K562 (cell line): Measurements from ENCODE around the gene KRT71. TPM values are rescaled to one million over a fixed set of nuclear protein-coding genes. Genes with fewer than 3 reads are reported as not detected.

Experiments used
- ATAC-seq: fragments of 200-7000 bp; cut with Tn5 transposase; 3 replicates; pipeline ENCODE4 v1.9.1; 2020; ENCODE audit warnings: moderate library complexity
- BruUV-seq: library from RNA; stranded (reverse); fragments of 400-500 nt; replicated peaks from 2 replicates; lab custom pipeline; 2021; lab: Mats Ljungman, UMichigan
- CTCF ChIA-PET: fragments of 300-600 bp; formaldehyde crosslinking; extraction: SDS; loops from one replicate; lab custom pipeline; 2021; ENCODE audit warnings: low intra/inter-chr PET ratio; lab: Yijun Ruan, JAX
- POLR2A ChIA-PET: fragments of 300-600, 350-650 bp; sonication (Branson Sonifier 250); formaldehyde crosslinking; extraction: SDS; loops from one replicate; lab custom pipeline; 2021; ENCODE audit warnings: antibody characterized with exemption, inconsistent platforms; lab: Yijun Ruan, JAX
- DNase-seq, 4 experiments: peaks; one replicate each; pipeline versions ENCODE4 v3.0.0 to v3.0.0-alpha.2; 2011 to 2018; ENCODE audit warnings: low spot score in 3 of 4, mixed read lengths in 3 of 4; ENCODE audit errors: extremely low read depth in 1 of 4
- FAIRE-seq: peaks from 2 replicates; lab custom pipeline; 2011; peaks lifted over from hg19 to GRCh38; lab: Jason Lieb, UNC
- H2AFZ ChIP-seq: 2 replicates; pipeline ENCODE4 v1.6.0; 2011; ENCODE audit warnings: low read depth, low read length, control low read depth, inconsistent platforms
- H3K27ac ChIP-seq: fragments of 200-600 bp; 3 replicates; pipeline ENCODE4 v1.8.0; 2011; ENCODE audit warnings: low read depth, mild to moderate bottlenecking, control low read depth, inconsistent platforms, low read length, moderate library complexity, mixed read lengths; ENCODE audit errors: extremely low read depth
- H3K27me3 ChIP-seq, 2 experiments: fragments of 300-600 bp in 1 of 2; 2 replicates in 1 of 2; 3 replicates in 1 of 2; pipeline versions ENCODE4 v1.6.0 to v1.8.0; 2011; ENCODE audit warnings: inconsistent platforms in 2 of 2, low read length in 2 of 2, mild to moderate bottlenecking in 1 of 2, mixed read lengths in 1 of 2, moderate library complexity in 1 of 2; ENCODE audit not compliant: control insufficient read depth in 2 of 2, insufficient read depth in 2 of 2
- H3K36me3 ChIP-seq: fragments of 300-600 bp; 3 replicates; pipeline ENCODE4 v1.8.0; 2011; ENCODE audit warnings: mild to moderate bottlenecking, low read length, inconsistent platforms; ENCODE audit not compliant: control insufficient read depth, insufficient read depth
- H3K4me1 ChIP-seq, 2 experiments: fragments of 200-600 bp in 1 of 2; replicated peaks in 1 of 2; 2 replicates in 1 of 2; 3 replicates in 1 of 2; pipeline versions ENCODE4 v1.5.1 to v1.8.0; 2011; ENCODE audit warnings: inconsistent platforms in 2 of 2, low read length in 2 of 2, mild to moderate bottlenecking in 1 of 2, mixed read lengths in 1 of 2, moderate library complexity in 1 of 2; ENCODE audit not compliant: control insufficient read depth in 2 of 2, insufficient read depth in 2 of 2
- H3K4me2 ChIP-seq: 2 replicates; pipeline ENCODE4 v1.6.1; 2011; ENCODE audit warnings: low read length, control low read depth, inconsistent platforms, mixed read lengths; ENCODE audit not compliant: insufficient read depth
- H3K4me3 ChIP-seq: fragments of 200-600 bp; sonication (generic), shearing (Covaris generic); 2 replicates; pipeline ENCODE4 v1.5.1; 2016; ENCODE audit warnings: control low read depth, inconsistent platforms
- H3K79me2 ChIP-seq: fragments of 200-600 bp; 3 replicates; pipeline ENCODE4 v1.8.0; 2011; ENCODE audit warnings: low read length, inconsistent platforms; ENCODE audit not compliant: control insufficient read depth, insufficient read depth
- H3K9ac ChIP-seq, 2 experiments: 2 replicates each; pipeline versions ENCODE4 v1.6.0 to v1.6.1; 2011; ENCODE audit warnings: low read depth in 2 of 2, low read length in 2 of 2, control low read depth in 1 of 2, inconsistent platforms in 1 of 2, mild to moderate bottlenecking in 1 of 2, mixed read lengths in 1 of 2; ENCODE audit not compliant: insufficient read depth in 1 of 2
- H3K9me1 ChIP-seq: one replicate; pipeline ENCODE4 v1.6.0; 2011; ENCODE audit warnings: inconsistent platforms, mild to moderate bottlenecking, low read length, moderate library complexity; ENCODE audit not compliant: control insufficient read depth, insufficient read depth
- H3K9me3 ChIP-seq: replicated peaks from 2 replicates; pipeline ENCODE4 v1.5.1; 2011; ENCODE audit warnings: low read depth, low read length, inconsistent platforms; ENCODE audit not compliant: control insufficient read depth, insufficient read depth
- H4K20me1 ChIP-seq: replicated peaks from 2 replicates; pipeline ENCODE4 v1.6.1; 2011; ENCODE audit warnings: low read length, inconsistent platforms, mixed read lengths; ENCODE audit not compliant: control insufficient read depth, insufficient read depth
- ETS2 ChIP-seq: IDR thresholded peaks from 2 replicates; pipeline ENCODE4 v1.6.1; 2016; ENCODE audit warnings: borderline replicate concordance, missing genetic modification characterization, mild to moderate bottlenecking, moderate library complexity, missing compliant biosample characterization; ENCODE audit not compliant: poor library complexity, severe bottlenecking
- HMGXB4 ChIP-seq: sonication (generic); formaldehyde crosslinking; IDR thresholded peaks from 2 replicates; pipeline ENCODE4 v1.8.1; 2023; ENCODE audit warnings: mild to moderate bottlenecking, missing genetic modification reagents
- MTF1 ChIP-seq: fragments of 250-450 bp; sonication (Bioruptor Pico); IDR thresholded peaks from 2 replicates; pipeline ENCODE4 v1.9.0; 2021; ENCODE audit warnings: moderate library complexity, mild to moderate bottlenecking, inconsistent platforms, borderline replicate concordance
- NR2C1 ChIP-seq, 2 experiments: fragments of 450-650 bp; IDR thresholded peaks; 2 replicates each; pipeline ENCODE4 v1.6.1; 2017; ENCODE audit warnings: mild to moderate bottlenecking in 2 of 2, antibody characterized with exemption in 1 of 2, inconsistent platforms in 1 of 2, missing compliant biosample characterization in 1 of 2, missing genetic modification characterization in 1 of 2
- SAFB2 ChIP-seq: fragments of 200-400 bp; formaldehyde crosslinking; IDR thresholded peaks from 2 replicates; pipeline ENCODE4 v1.6.1; 2018; ENCODE audit warnings: borderline replicate concordance, low read length, low read depth, moderate library complexity; ENCODE audit not compliant: severe bottlenecking
- TOE1 ChIP-seq, 2 experiments: fragments of 450-650 bp in 1 of 2; sonication (generic) in 1 of 2; formaldehyde crosslinking in 1 of 2; IDR thresholded peaks; 2 replicates each; pipeline versions ENCODE4 v1.7.1 to v1.8.0; 2016 to 2022; ENCODE audit warnings: borderline replicate concordance in 2 of 2, mild to moderate bottlenecking in 2 of 2, antibody characterized with exemption in 1 of 2, inconsistent platforms in 1 of 2, low read depth in 1 of 2, missing genetic modification reagents in 1 of 2, moderate library complexity in 1 of 2
- U2AF1 ChIP-seq: fragments of 200-400 bp; formaldehyde crosslinking; optimal IDR thresholded peaks from 2 replicates; pipeline ENCODE3; 2017; ENCODE audit warnings: mild to moderate bottlenecking, low read depth, low read length, moderate library complexity
- ZC3H4 ChIP-seq: sonication (generic); formaldehyde crosslinking; IDR thresholded peaks from 2 replicates; pipeline ENCODE4 v1.9.0; 2021; ENCODE audit warnings: missing genetic modification reagents, borderline replicate concordance
- ZMIZ1 ChIP-seq, 2 experiments: fragments of 150-350 bp in 1 of 2; IDR thresholded peaks; 2 replicates each; pipeline ENCODE4 v1.6.1; 2012 to 2016; ENCODE audit warnings: low read depth in 2 of 2, low read length in 2 of 2, mild to moderate bottlenecking in 1 of 2, moderate library complexity in 1 of 2
- ZNF707 ChIP-seq: fragments of 250-450 bp; sonication (Bioruptor Pico); conservative IDR thresholded peaks from 2 replicates; pipeline ENCODE4 v1.8.0; 2022; ENCODE audit warnings: inconsistent platforms, mild to moderate bottlenecking, moderate library complexity
- WGBS: fragments of 100-300 bp; shearing (Covaris generic); methylation state at CpG from one replicate; pipeline ENCODE4 v1.1.6; 2016; ENCODE audit warnings: low coverage, mixed read lengths; ENCODE audit not compliant: insufficient coverage; ENCODE audit errors: missing lambda C conversion rate; 5-methylcytosine and 5-hydroxymethylcytosine counted together
- in situ Hi-C: fragments of 300-500 bp; cut with MboI; formaldehyde crosslinking; loops from 4 replicates; pipeline ENCODE4 v1.15.0; 2018; ENCODE audit warnings: inconsistent platforms, mixed read lengths
- intact Hi-C: fragments of 100-400 bp; cut with micrococcal nuclease; formaldehyde crosslinking; loops from 2 replicates; pipeline ENCODE4 v1.14.2; 2022
- polyA plus RNA-seq, 8 experiments: library from polyadenylated mRNA; depleted of rRNA in 4 of 8; stranded (reverse) in 5 of 8; unstranded in 3 of 8; fragments of >200 nt; fragmentation: Nextera tagmentation in 2 of 8; fragmentation: Illumina TruSeq in 1 of 8; extraction: Ambion mirVana in 2 of 8; extraction: Trizol in 1 of 8; gene quantifications; 2 replicates each; pipeline versions ENCODE4 v1.2.1 to v1.2.3, GENCODE V29; 2011 to 2014; ENCODE audit warnings: inconsistent platforms in 1 of 8, missing spikeins in 1 of 8
- total RNA-seq, 7 experiments: library from RNA; depleted of rRNA in 6 of 7; stranded (reverse); fragments of >200 nt in 6 of 7; fragmentation: Illumina TruSeq in 2 of 7; extraction: Trizol in 2 of 7; gene quantifications; 2 replicates each; pipeline versions ENCODE4 v1.2.1 to v1.2.3, GENCODE V29; 2011 to 2021; ENCODE audit warnings: low replicate concordance in 1 of 7
- TF ChIP-seq, protein P1 (sequence below), 2 experiments: fragments of 450-650 bp in 1 of 2; sonication (generic) in 1 of 2; formaldehyde crosslinking; conservative IDR thresholded peaks; 2 replicates each; pipeline versions ENCODE4 v1.4.0 to v1.8.1; 2020 to 2022; ENCODE audit warnings: mild to moderate bottlenecking in 1 of 2, missing genetic modification reagents in 1 of 2
- TF ChIP-seq, protein P2 (sequence below): fragments of 250-450 bp; sonication (Bioruptor Pico); IDR thresholded peaks from 2 replicates; pipeline ENCODE4 v1.4.0; 2020; ENCODE audit warnings: borderline replicate concordance

KRT71 gene
- total and polyA plus RNA-seq, 9 of the 15 experiments (the other 6 are each of a cell fraction or from before 2014, with no cell fraction given), result not detected

DNA sequence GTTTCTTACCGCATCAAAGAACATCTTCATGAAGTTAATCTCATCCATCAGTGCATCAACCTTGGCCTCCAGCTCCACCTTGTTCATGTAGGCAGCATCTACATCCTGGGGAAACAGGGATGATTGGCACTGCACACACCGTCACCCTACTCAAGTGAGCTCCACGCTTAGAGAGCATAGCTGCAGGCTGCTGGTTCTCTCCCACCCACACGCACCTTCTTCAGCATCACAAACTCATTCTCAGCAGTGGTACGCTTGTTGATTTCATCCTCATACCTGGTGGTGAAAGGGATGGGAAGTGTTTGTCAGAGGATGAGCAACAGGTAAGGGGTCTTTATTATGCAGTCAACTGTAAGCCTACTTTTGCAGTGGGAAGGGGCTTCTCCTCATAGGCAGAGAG lies 35.1 kb downstream of the KRT71 start:
- no peak overlapping the region for H3K9ac ChIP-seq
- BruUV-seq, result no TSS peak
- no peak overlapping the region for H3K4me3 ChIP-seq
- FAIRE-seq (no peak), DNase-seq (no peak), ATAC-seq (no peak)
- no peaks in the 10 kb centered on the region for H3K9me1 ChIP-seq
- H3K27ac ChIP-seq, result no peak overlapping the region
- 5% methylated on average over 5 of the region's 5 CpGs for WGBS
- no peaks in the 10 kb centered on the region for H3K79me2 ChIP-seq
- H2AFZ ChIP-seq, result no peak overlapping the region
- intact Hi-C loops (no loop called here), in situ Hi-C loops (no loop called here)
- no peaks in the 10 kb centered on the region for H3K36me3 ChIP-seq
- H3K4me1 ChIP-seq, result no peaks in the 10 kb centered on the region; a peak in 1 of 5 replicates
- POLR2A ChIA-PET, result interaction anchor here (0.6 kb wide), 1 partner anchor 165 kb away, joined by 3 read pairs; no protein-coding TSS in a partner anchor
- no peaks in the 10 kb centered on the region for H3K9me3 ChIP-seq
- peaks cover 4% of the 10 kb centered on the region; the same call in 1 of the 2 replicates for H4K20me1 ChIP-seq
- CTCF ChIA-PET, result no interaction called here
- H3K27me3 ChIP-seq, result peaks cover 21 to 72% of the 10 kb centered on the region in 2 experiments; a peak in 4 of 5 replicates
- H3K4me2 ChIP-seq, result no peak overlapping the region
- TF ChIP-seq U2AF1 (no peak), TOE1 (IDR thresholded peaks at IDR 0.05; ENCODE audit: borderline replicate concordance) (no peak), TOE1 (CRISPR knock-in tag; IDR thresholded peaks at IDR 0.05; ENCODE audit: borderline replicate concordance, low read depth) (no peak), ZMIZ1 (IDR thresholded peaks at IDR 0.05; ENCODE audit: low read depth in 2 of 2, low read length in 2 of 2) (no peak), ETS2 (no peak), NR2C1 (IDR thresholded peaks at IDR 0.05) (no peak), NR2C1 (tag; IDR thresholded peaks at IDR 0.05) (no peak), ZNF707 (CRISPR knock-in tag) (no peak), MTF1 (CRISPR knock-in tag) (no peak), SAFB2 (no peak), ZC3H4 (CRISPR knock-in tag) (no peak), HMGXB4 (no peak)
- TF ChIP-seq, protein P1, sequence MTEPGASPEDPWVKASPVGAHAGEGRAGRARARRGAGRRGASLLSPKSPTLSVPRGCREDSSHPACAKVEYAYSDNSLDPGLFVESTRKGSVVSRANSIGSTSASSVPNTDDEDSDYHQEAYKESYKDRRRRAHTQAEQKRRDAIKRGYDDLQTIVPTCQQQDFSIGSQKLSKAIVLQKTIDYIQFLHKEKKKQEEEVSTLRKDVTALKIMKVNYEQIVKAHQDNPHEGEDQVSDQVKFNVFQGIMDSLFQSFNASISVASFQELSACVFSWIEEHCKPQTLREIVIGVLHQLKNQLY (CRISPR knock-in tag; conservative IDR thresholded peaks at IDR 0.05), result no peak
- TF ChIP-seq, protein P2, sequence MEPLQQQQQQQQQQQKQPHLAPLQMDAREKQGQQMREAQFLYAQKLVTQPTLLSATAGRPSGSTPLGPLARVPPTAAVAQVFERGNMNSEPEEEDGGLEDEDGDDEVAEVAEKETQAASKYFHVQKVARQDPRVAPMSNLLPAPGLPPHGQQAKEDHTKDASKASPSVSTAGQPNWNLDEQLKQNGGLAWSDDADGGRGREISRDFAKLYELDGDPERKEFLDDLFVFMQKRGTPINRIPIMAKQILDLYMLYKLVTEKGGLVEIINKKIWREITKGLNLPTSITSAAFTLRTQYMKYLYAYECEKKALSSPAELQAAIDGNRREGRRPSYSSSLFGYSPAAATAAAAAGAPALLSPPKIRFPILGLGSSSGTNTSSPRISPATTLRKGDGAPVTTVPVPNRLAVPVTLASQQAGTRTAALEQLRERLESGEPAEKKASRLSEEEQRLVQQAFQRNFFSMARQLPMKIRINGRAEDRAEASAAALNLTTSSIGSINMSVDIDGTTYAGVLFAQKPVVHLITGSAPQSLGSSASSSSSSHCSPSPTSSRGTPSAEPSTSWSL, result no peak
